H7 (cell line): ENCODE results near the gene MYBPHL. TPM values are rescaled to one million over a fixed set of nuclear protein-coding genes. Genes with fewer than 3 reads are reported as not detected.
A peak's percentile ranks its signal among the peaks of the same experiment; 100 is the strongest.
"Not testable (repeated sequence)": the region's sequence is repeated elsewhere in the genome, so short reads cannot be mapped to it uniquely, and the experiment has no call there.

ENCODE experiments used
- DNase-seq: peaks from one replicate; pipeline ENCODE4 v3.0.0; 2012
- H3K27me3 ChIP-seq: 2 replicates; pipeline ENCODE4 v1.6.0; 2011; ENCODE audit warnings: mild to moderate bottlenecking, low read length; ENCODE audit not compliant: control insufficient read depth, insufficient read depth
- H3K36me3 ChIP-seq: replicated peaks from 2 replicates; pipeline ENCODE4 v1.5.1; 2011; ENCODE audit warnings: low read length; ENCODE audit not compliant: control insufficient read depth, insufficient read depth
- H3K4me3 ChIP-seq: 2 replicates; pipeline ENCODE4 v1.5.1; 2011; ENCODE audit warnings: low read depth, mild to moderate bottlenecking, control low read depth, low read length, moderate library complexity; ENCODE audit not compliant: insufficient read depth
- total RNA-seq: library from RNA; depleted of rRNA; stranded (reverse); fragments of >200 nt; shearing (Covaris generic); gene quantifications from 2 replicates; pipeline ENCODE4 v1.2.3, GENCODE V29; 2014

MYBPHL gene
- total RNA-seq, 1 experiment from 2014 or later = not detected

- no peak for DNase-seq
- H3K4me3 ChIP-seq = no peak overlapping the region
- H3K36me3 ChIP-seq = peaks cover 29% of the 10 kb centered on the region
- no peaks in the 10 kb centered on the region for H3K27me3 ChIP-seq
Measured at GRCh38 chr1:109316506-109316905, 9.7 kb upstream of the MYBPHL start.

DNA sequence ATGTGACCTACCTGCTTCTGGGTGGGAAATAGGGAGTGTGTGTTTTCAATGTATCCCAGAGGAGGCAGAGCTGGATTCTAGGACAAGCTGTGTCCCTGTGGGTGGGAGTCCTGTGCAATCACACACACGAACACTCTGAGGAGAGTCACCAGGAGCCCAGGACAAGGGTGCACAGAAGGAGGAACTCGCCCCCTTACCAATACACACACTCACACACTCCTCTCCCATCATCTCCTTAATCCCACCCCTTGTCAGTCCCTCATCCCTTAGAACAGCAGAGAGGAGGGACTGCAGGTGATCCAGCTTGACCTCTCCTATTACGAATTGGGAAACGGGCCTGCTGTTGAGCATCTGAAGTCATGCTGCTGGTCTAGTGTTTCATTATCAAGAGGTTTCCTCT lies 8.5 kb upstream of the MYBPHL start:
- no peak for DNase-seq
- Histone ChIP-seq H3K36me3 (peaks cover 25% of the 10 kb centered on the region), H3K4me3 (no peak overlapping the region), H3K27me3 (no peaks in the 10 kb centered on the region)

DNA sequence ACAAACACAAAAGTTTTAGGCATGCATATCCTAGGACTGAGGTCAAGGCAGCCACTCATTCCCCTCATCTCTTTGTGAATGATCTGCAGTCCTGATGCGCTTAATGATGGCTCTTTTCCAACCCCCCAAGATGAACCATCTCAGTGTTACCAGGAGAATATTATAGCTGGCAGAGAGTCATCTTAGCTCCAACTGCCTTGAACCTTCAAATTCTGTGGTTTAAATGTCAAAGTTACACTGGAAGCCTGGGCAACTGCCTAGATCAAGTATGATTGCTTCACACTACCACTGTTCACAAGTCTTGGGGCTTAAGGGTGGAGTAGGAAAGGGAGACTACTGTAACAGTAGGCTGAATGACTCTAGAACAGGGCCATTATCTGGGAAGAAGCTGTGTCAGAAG lies 8.0 kb upstream of the MYBPHL start:
- no peak for DNase-seq
- Histone ChIP-seq H3K4me3 (no peak overlapping the region), H3K27me3 (no peaks in the 10 kb centered on the region), H3K36me3 (peaks cover 25% of the 10 kb centered on the region)

DNA sequence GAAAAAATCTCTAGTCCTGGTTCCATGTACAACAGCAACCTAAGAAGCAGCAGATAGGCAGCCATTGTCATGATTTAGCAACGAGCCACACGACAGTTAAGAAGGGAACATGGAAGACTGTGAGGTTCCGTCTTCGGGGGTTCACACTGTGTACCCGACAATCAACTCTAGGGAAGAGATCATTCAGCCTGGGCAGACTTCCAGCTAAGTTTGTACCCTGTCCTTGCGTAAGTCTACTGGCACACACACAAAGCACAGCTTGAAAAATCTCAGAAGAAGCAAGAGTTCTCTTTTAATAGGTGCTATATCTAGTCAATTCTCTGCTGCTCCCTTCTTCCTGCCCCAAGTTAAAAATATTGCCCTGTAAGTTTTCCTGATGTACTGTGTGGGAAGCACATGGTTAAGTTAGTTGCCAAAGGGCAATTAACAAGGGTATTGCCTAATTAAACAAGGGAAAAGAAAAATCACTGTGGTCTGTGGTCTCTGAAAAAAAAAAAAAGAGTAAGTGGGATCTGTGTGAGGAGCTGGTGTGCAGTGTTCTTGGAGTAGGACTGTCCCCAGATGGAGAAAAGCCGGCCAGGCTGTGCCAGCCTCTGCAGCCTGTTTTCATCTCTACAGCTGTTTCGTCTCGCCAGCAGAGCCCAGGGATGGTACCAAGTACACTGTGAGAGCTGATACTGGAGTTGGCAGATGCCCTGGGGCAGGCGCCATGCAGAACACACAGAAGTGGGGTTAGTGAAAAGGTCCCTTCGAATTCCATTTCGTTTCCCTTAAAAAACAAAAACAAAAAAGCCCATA lies 6.4 kb upstream of the MYBPHL start:
- no peak for DNase-seq
- Histone ChIP-seq H3K36me3 (peaks cover 25% of the 10 kb centered on the region), H3K27me3 (no peaks in the 10 kb centered on the region), H3K4me3 (no peak overlapping the region)

GRCh38 chr1:109312246-109312645 lies 5.4 kb upstream of the MYBPHL start:
- no peak for DNase-seq
- Histone ChIP-seq H3K4me3 (no peak overlapping the region), H3K36me3 (peaks cover 20% of the 10 kb centered on the region), H3K27me3 (no peaks in the 10 kb centered on the region)

- Histone ChIP-seq H3K27me3 (no peaks in the 10 kb centered on the region), H3K36me3 (peaks cover 12% of the 10 kb centered on the region), H3K4me3 (no peak overlapping the region)
- no peak for DNase-seq
Measured at GRCh38 chr1:109309347-109309746, 2.5 kb upstream of the MYBPHL start.

- Histone ChIP-seq H3K4me3 (no peak overlapping the region), H3K27me3 (no peaks in the 10 kb centered on the region), H3K36me3 (peaks cover 2% of the 10 kb centered on the region; the same call in 1 of the 2 replicates)
- peak; percentile 57 for DNase-seq
Measured at GRCh38 chr1:109307274-109308021, 637 bp upstream of the MYBPHL start.

GRCh38 chr1:109305991-109306390 lies 820 bp downstream of the MYBPHL start:
- DNase-seq = peak; percentile 62
- not testable (repeated sequence) for H3K4me3 ChIP-seq, H3K27me3 ChIP-seq

GRCh38 chr1:109304226-109304920 lies 2.4 kb downstream of the MYBPHL start:
- no peak for DNase-seq
- Histone ChIP-seq H3K27me3 (no peaks in the 10 kb centered on the region; the same call in 1 of the 2 replicates), H3K4me3 (no peak overlapping the region), H3K36me3 (no peaks in the 10 kb centered on the region)

More at GRCh38 chr1:109305991-109306390, 820 bp downstream of the MYBPHL start:
- not testable (repeated sequence) for H3K36me3 ChIP-seq

GRCh38 chr1:109301874-109302273 lies 4.9 kb downstream of the MYBPHL start:
- no peak overlapping the region for H3K4me3 ChIP-seq
- H3K36me3 ChIP-seq = no peaks in the 10 kb centered on the region
- no peaks in the 10 kb centered on the region; the same call in 1 of the 2 replicates for H3K27me3 ChIP-seq
- DNase-seq = no peak

GRCh38 chr1:109300650-109301151 lies 6.1 kb downstream of the MYBPHL start:
- H3K27me3 ChIP-seq = no peaks in the 10 kb centered on the region; the same call in 1 of the 2 replicates
- peak; percentile 46 for DNase-seq
- no peaks in the 10 kb centered on the region for H3K36me3 ChIP-seq
- no peak overlapping the region for H3K4me3 ChIP-seq

GRCh38 chr1:109299558-109300343 lies 7.1 kb downstream of the MYBPHL start:
- DNase-seq = peak; percentile 55
- Histone ChIP-seq H3K27me3 (no peaks in the 10 kb centered on the region; the same call in 1 of the 2 replicates), H3K36me3 (no peaks in the 10 kb centered on the region), H3K4me3 (no peak overlapping the region)

- H3K4me3 ChIP-seq = no peak overlapping the region
- DNase-seq = no peak
- H3K36me3 ChIP-seq = no peaks in the 10 kb centered on the region
- H3K27me3 ChIP-seq = no peaks in the 10 kb centered on the region; the same call in 1 of the 2 replicates
Measured at GRCh38 chr1:109298666-109299557, 7.9 kb downstream of the MYBPHL start.
